Astrocyte (in vitro differentiated cells and primary cell): ENCODE data around the gene SOX30. TPM values are rescaled to one million over a fixed set of nuclear protein-coding genes. Genes with fewer than 3 reads are reported as not detected.

Source experiments
- DNase-seq: peaks from one replicate; pipeline ENCODE4 v3.0.0-alpha.2; 2010; ENCODE audit warnings: low read depth
- FAIRE-seq: peaks from 2 replicates; lab custom pipeline; 2011; peaks lifted over from hg19 to GRCh38; lab: Jason Lieb, UNC
- H2AFZ ChIP-seq: 2 replicates; pipeline ENCODE4 v1.6.0; 2012; ENCODE audit warnings: low read depth, low read length, inconsistent platforms
- H3K27ac ChIP-seq: 2 replicates; pipeline ENCODE4 v1.5.1; 2011; ENCODE audit warnings: low read depth, low read length, inconsistent platforms
- H3K27me3 ChIP-seq: 2 replicates; pipeline ENCODE4 v1.6.0; 2011; ENCODE audit warnings: low read length, inconsistent platforms; ENCODE audit not compliant: insufficient read depth
- H3K36me3 ChIP-seq: 2 replicates; pipeline ENCODE4 v1.5.1; 2011; ENCODE audit warnings: low read length, inconsistent platforms; ENCODE audit not compliant: insufficient read depth
- H3K4me1 ChIP-seq: 2 replicates; pipeline ENCODE4 v1.5.1; 2011; ENCODE audit warnings: low read length, inconsistent platforms; ENCODE audit not compliant: insufficient read depth
- H3K4me2 ChIP-seq: 2 replicates; pipeline ENCODE4 v1.6.0; 2012; ENCODE audit warnings: low read length, inconsistent platforms
- H3K4me3 ChIP-seq: 2 replicates; pipeline ENCODE4 v1.5.1; 2011; ENCODE audit warnings: low read depth, mild to moderate bottlenecking, low read length, inconsistent platforms; ENCODE audit not compliant: insufficient read depth
- H3K79me2 ChIP-seq: 2 replicates; pipeline ENCODE4 v1.6.0; 2012; ENCODE audit warnings: mild to moderate bottlenecking, low read length, inconsistent platforms; ENCODE audit not compliant: insufficient read depth
- H3K9ac ChIP-seq: 2 replicates; pipeline ENCODE4 v1.6.0; 2012; ENCODE audit warnings: mild to moderate bottlenecking, low read length, inconsistent platforms
- H3K9me3 ChIP-seq: 2 replicates; pipeline ENCODE4 v1.5.1; 2012; ENCODE audit warnings: low read depth, mild to moderate bottlenecking, low read length, inconsistent platforms; ENCODE audit not compliant: insufficient read depth
- H4K20me1 ChIP-seq: 2 replicates; pipeline ENCODE4 v1.6.0; 2012; ENCODE audit warnings: low read length, inconsistent platforms; ENCODE audit not compliant: insufficient read depth
- H3K27ac Mint-ChIP-seq: one replicate; pipeline ENCODE4 v1.8.0; 2021; ENCODE audit warnings: mild to moderate bottlenecking, mixed read lengths; ENCODE audit not compliant: unreplicated experiment
- H3K27me3 Mint-ChIP-seq: one replicate; pipeline ENCODE4 v1.8.0; 2021; ENCODE audit warnings: low read depth, mixed read lengths; ENCODE audit not compliant: unreplicated experiment
- H3K36me3 Mint-ChIP-seq: one replicate; pipeline ENCODE4 v1.8.0; 2021; ENCODE audit warnings: low read depth, mixed read lengths; ENCODE audit not compliant: unreplicated experiment
- H3K4me1 Mint-ChIP-seq: one replicate; pipeline ENCODE4 v1.8.0; 2021; ENCODE audit warnings: low read depth, mixed read lengths; ENCODE audit not compliant: unreplicated experiment
- H3K4me3 Mint-ChIP-seq: one replicate; pipeline ENCODE4 v1.8.0; 2021; ENCODE audit warnings: mild to moderate bottlenecking, moderate library complexity, mixed read lengths; ENCODE audit not compliant: unreplicated experiment
- H3K9me3 Mint-ChIP-seq: one replicate; pipeline ENCODE4 v1.8.0; 2021; ENCODE audit warnings: mild to moderate bottlenecking, mixed read lengths; ENCODE audit not compliant: unreplicated experiment
- EZH2 ChIP-seq: IDR thresholded peaks from 2 replicates; pipeline ENCODE4 v1.6.1; 2012; ENCODE audit warnings: mild to moderate bottlenecking, low read length, inconsistent platforms; ENCODE audit not compliant: insufficient read depth
- total RNA-seq: library from RNA; stranded (reverse); gene quantifications from 2 replicates; pipeline ENCODE4 v1.2.1, GENCODE V29; 2021
- TF ChIP-seq, protein P1 (sequence below): IDR thresholded peaks from 2 replicates; pipeline ENCODE4 v1.5.1; 2011; ENCODE audit warnings: low read depth, mild to moderate bottlenecking, inconsistent platforms, low read length, moderate library complexity; ENCODE audit not compliant: insufficient read depth

Gene SOX30
- total RNA-seq, 1 donor from 2014 or later, result 0.14 TPM

DNA sequence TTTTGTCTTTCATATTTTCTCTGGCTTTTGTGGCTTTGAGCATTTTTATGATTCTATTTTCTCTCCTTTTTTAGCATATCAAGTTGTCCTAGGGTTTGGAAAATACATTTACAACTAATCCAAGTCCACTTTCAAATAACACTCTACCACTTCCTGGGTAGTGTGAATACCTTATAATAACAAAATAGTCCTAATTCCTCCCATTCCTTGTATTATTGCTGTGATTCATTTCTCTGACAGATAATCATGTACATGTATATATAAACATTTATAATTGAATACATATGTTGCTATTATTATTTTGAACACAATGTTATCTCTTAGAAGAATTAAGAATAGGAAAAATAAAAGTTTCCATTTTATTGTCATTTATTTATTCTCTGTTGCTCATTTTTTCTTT lies 61.8 kb downstream of the SOX30 start:
- Mint-ChIP-seq H3K4me1 (no peaks in the 10 kb centered on the region), H3K9me3 (no peaks in the 10 kb centered on the region), H3K4me3 (no peak overlapping the region), H3K27me3 (no peaks in the 10 kb centered on the region), H3K27ac (no peak overlapping the region), H3K36me3 (no peaks in the 10 kb centered on the region)
- Histone ChIP-seq H3K79me2 (no peaks in the 10 kb centered on the region), H3K27me3 (no peaks in the 10 kb centered on the region), H3K4me3 (no peak overlapping the region), H3K27ac (no peak overlapping the region), H3K9ac (no peak overlapping the region), H4K20me1 (no peaks in the 10 kb centered on the region), H3K4me1 (peaks cover 8% of the 10 kb centered on the region), H3K4me2 (peak overlapping the region; percentile 19), H3K36me3 (no peaks in the 10 kb centered on the region), H3K9me3 (no peaks in the 10 kb centered on the region), H2AFZ (no peak overlapping the region)
- no peak for TF ChIP-seq EZH2
- TF ChIP-seq, protein P1, sequence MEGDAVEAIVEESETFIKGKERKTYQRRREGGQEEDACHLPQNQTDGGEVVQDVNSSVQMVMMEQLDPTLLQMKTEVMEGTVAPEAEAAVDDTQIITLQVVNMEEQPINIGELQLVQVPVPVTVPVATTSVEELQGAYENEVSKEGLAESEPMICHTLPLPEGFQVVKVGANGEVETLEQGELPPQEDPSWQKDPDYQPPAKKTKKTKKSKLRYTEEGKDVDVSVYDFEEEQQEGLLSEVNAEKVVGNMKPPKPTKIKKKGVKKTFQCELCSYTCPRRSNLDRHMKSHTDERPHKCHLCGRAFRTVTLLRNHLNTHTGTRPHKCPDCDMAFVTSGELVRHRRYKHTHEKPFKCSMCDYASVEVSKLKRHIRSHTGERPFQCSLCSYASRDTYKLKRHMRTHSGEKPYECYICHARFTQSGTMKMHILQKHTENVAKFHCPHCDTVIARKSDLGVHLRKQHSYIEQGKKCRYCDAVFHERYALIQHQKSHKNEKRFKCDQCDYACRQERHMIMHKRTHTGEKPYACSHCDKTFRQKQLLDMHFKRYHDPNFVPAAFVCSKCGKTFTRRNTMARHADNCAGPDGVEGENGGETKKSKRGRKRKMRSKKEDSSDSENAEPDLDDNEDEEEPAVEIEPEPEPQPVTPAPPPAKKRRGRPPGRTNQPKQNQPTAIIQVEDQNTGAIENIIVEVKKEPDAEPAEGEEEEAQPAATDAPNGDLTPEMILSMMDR, result no peak
- no peak for DNase-seq
- no peak for FAIRE-seq

DNA sequence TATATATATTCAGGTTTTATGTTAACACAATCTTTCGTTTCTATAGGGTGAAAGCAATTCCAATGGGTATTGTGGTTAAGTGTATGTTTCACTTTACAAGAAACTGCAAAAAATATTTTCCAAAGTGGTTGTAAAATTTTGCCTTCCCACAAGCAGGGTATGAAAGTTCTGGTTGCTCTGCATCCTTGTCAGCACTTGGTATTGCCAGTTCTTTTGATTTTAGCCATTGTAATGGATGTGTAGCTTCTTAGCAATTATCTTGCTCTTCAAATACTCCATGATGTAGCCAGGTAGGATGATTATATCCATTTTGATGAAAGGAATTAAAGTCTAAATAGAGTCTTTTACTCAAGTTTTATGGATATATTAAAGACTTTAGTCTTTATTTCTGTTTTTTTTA lies 67.6 kb downstream of the SOX30 start:
- Mint-ChIP-seq H3K27ac (no peak overlapping the region), H3K27me3 (no peaks in the 10 kb centered on the region), H3K9me3 (peaks cover 2% of the 10 kb centered on the region), H3K4me3 (no peak overlapping the region), H3K36me3 (no peaks in the 10 kb centered on the region), H3K4me1 (no peaks in the 10 kb centered on the region)
- H4K20me1 ChIP-seq, result no peaks in the 10 kb centered on the region
- FAIRE-seq, result no peak
- H3K9ac ChIP-seq, result no peak overlapping the region
- no peak for DNase-seq
- TF ChIP-seq, protein P1, result no peak
- TF ChIP-seq EZH2, result no peak
- no peaks in the 10 kb centered on the region for H3K79me2 ChIP-seq
- no peaks in the 10 kb centered on the region for H3K9me3 ChIP-seq
- no peak overlapping the region for H3K27ac ChIP-seq
- H3K4me1 ChIP-seq, result no peaks in the 10 kb centered on the region
- H3K4me2 ChIP-seq, result no peak overlapping the region
- no peak overlapping the region for H2AFZ ChIP-seq
- no peak overlapping the region for H3K4me3 ChIP-seq
- no peaks in the 10 kb centered on the region for H3K27me3 ChIP-seq
- no peaks in the 10 kb centered on the region for H3K36me3 ChIP-seq

DNA sequence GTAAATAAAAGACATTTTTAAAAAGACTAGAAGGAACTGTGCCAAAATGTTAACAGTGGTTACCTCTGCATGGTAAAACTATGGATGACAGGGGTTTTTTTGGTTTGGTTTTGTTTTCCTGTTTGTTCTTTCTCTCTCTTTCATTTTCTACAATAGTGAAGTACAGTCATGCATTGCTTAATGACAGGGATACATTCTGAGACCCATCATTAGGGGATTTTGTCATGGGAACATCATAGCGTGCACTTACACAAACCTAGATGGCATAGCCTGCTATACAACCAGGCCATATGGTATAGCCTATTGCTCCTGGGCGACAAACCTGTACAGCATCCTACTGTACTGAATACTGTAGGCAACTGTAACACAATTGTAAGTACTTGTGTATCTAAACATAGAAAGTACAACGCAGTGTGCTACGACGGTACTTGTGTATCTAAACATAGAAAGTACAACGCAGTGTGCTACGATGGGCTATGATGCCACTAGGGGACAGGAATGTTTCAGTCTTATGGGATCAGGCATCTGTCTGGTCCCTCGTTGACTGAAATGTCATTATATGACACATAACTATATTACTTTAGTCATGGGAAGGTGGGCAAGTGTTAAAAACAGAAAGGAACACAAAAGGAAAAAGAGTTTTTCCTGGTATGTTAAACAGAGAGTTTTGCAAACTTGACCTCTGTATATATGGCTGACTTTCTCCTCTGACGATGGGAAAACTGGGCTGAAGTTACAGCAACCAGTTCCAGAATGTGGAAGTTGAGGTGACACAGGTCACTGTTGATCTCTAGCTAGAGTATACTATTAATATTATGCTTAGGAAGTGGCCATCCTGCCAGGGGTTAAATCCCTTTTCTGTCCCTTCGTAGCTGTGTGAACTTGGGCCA lies 69.3 kb downstream of the SOX30 start:
- H2AFZ ChIP-seq, result no peak overlapping the region
- FAIRE-seq (no peak), DNase-seq (no peak)
- no peak for TF ChIP-seq EZH2
- TF ChIP-seq, protein P1, result no peak
- H3K36me3 Mint-ChIP-seq, result no peaks in the 10 kb centered on the region
- no peak overlapping the region for H3K4me2 ChIP-seq
- H4K20me1 ChIP-seq, result no peaks in the 10 kb centered on the region
- H3K27ac ChIP-seq, result no peak overlapping the region
- H3K9me3 ChIP-seq, result no peaks in the 10 kb centered on the region
- no peaks in the 10 kb centered on the region for H3K36me3 ChIP-seq
- H3K27me3 Mint-ChIP-seq, result no peaks in the 10 kb centered on the region
- H3K9me3 Mint-ChIP-seq, result peaks cover 2% of the 10 kb centered on the region
- no peak overlapping the region for H3K4me3 Mint-ChIP-seq
- H3K4me1 ChIP-seq, result peaks cover 7% of the 10 kb centered on the region
- no peak overlapping the region for H3K9ac ChIP-seq
- no peak overlapping the region for H3K4me3 ChIP-seq
- no peaks in the 10 kb centered on the region for H3K79me2 ChIP-seq
- no peaks in the 10 kb centered on the region for H3K27me3 ChIP-seq
- no peak overlapping the region for H3K27ac Mint-ChIP-seq
- H3K4me1 Mint-ChIP-seq, result peaks cover 2% of the 10 kb centered on the region
